GM23248 (cell line): ENCODE data around the gene RBP3.

ENCODE experiments used
- EZH2 ChIP-seq: fragments of 200-600 bp; sonication (generic); IDR thresholded peaks from 2 replicates; pipeline ENCODE4 v1.6.1; 2018; ENCODE audit warnings: antibody characterized with exemption, mild to moderate bottlenecking; ENCODE audit not compliant: insufficient read depth, poor library complexity, severe bottlenecking
- EZH2phosphoT487 ChIP-seq: fragments of 200-600 bp; sonication (generic); IDR thresholded peaks from 2 replicates; pipeline ENCODE4 v1.6.1; 2018; ENCODE audit warnings: antibody characterized with exemption, moderate library complexity, mild to moderate bottlenecking, low read depth; ENCODE audit not compliant: insufficient read depth

DNA sequence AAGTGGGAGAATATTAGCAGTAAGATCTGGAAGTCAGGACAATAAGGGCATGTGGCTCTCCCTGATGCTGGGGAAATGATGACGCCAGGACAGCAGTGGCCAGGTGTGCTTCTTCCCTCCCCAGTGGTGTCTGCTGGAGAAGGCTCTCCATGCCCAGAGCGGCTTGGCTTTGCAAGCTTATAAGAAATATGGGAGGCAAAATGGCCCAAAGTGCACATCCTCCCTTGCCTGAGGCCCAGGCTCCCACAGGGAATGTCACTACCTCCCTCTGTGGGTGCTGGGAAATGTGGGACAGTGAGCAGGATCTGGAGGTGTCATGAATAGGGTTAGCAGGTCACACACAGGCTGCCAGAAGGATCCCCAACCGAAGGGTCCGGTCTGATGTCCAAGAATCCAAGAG is 53.0 kb downstream of the RBP3 start:
- no peak for TF ChIP-seq EZH2
- no peak for TF ChIP-seq EZH2phosphoT487
